Brain microvascular endothelial cell (primary cell): ENCODE data around the gene ADAMTSL3.

Source experiments
- DNase-seq: peaks from one replicate; pipeline ENCODE4 v3.0.0-alpha.2; 2020
- H3K27ac ChIP-seq: fragments of 250-450 bp; sonication (Bioruptor Pico); 2 replicates; pipeline ENCODE4 v1.5.1; 2020; ENCODE audit warnings: mild to moderate bottlenecking, moderate library complexity
- H3K27me3 ChIP-seq: fragments of 250-450 bp; sonication (Bioruptor Pico); replicated peaks from 2 replicates; pipeline ENCODE4 v1.5.1; 2020; ENCODE audit warnings: mild to moderate bottlenecking
- H3K36me3 ChIP-seq: fragments of 250-450 bp; sonication (Bioruptor Pico); replicated peaks from 2 replicates; pipeline ENCODE4 v1.5.1; 2020; ENCODE audit warnings: mild to moderate bottlenecking
- H3K4me3 ChIP-seq: 2 replicates; pipeline ENCODE4 v1.5.1; 2011; ENCODE audit warnings: low read depth, mild to moderate bottlenecking, control low read depth, low read length, moderate library complexity
- in situ Hi-C: cut with HindIII; loops from 2 replicates; pipeline ENCODE4 v1.10.0; 2017; ENCODE audit warnings: low sequenced_read_pairs, low pct_ligation_motif_present
- TF ChIP-seq, protein P1 (sequence below): IDR thresholded peaks from 2 replicates; pipeline ENCODE4 v1.5.1; 2011; ENCODE audit warnings: low read depth, mild to moderate bottlenecking, moderate library complexity, low read length, control low read depth, inconsistent platforms; ENCODE audit errors: missing control alignments

Gene ADAMTSL3

DNA sequence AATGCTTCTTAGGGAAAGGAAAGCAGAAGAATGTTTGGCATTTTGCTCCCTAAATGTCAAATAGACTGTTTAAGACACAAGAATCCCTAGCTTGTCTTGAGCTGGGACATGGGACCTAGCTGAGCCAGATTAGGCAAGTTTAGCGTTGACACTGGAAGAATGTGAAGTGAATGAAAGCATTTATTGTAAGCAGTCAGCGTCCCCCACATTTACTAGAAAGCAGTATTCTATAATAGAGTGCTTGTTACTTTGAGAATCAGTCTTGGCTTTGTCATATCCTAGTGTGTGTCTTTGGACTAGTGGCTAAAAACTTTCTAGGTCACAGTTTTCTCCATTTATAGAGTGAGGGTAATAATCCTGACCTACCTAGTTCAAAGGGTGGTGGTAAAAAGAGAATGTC is 161.6 kb downstream of the ADAMTSL3 start:
- DNase-seq, result no peak
- Histone ChIP-seq H3K27ac (no peak overlapping the region), H3K36me3 (no peaks in the 10 kb centered on the region), H3K27me3 (no peaks in the 10 kb centered on the region), H3K4me3 (no peak overlapping the region)
- TF ChIP-seq, protein P1, sequence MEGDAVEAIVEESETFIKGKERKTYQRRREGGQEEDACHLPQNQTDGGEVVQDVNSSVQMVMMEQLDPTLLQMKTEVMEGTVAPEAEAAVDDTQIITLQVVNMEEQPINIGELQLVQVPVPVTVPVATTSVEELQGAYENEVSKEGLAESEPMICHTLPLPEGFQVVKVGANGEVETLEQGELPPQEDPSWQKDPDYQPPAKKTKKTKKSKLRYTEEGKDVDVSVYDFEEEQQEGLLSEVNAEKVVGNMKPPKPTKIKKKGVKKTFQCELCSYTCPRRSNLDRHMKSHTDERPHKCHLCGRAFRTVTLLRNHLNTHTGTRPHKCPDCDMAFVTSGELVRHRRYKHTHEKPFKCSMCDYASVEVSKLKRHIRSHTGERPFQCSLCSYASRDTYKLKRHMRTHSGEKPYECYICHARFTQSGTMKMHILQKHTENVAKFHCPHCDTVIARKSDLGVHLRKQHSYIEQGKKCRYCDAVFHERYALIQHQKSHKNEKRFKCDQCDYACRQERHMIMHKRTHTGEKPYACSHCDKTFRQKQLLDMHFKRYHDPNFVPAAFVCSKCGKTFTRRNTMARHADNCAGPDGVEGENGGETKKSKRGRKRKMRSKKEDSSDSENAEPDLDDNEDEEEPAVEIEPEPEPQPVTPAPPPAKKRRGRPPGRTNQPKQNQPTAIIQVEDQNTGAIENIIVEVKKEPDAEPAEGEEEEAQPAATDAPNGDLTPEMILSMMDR, result no peak
- in situ Hi-C loops, result no loop called here

DNA sequence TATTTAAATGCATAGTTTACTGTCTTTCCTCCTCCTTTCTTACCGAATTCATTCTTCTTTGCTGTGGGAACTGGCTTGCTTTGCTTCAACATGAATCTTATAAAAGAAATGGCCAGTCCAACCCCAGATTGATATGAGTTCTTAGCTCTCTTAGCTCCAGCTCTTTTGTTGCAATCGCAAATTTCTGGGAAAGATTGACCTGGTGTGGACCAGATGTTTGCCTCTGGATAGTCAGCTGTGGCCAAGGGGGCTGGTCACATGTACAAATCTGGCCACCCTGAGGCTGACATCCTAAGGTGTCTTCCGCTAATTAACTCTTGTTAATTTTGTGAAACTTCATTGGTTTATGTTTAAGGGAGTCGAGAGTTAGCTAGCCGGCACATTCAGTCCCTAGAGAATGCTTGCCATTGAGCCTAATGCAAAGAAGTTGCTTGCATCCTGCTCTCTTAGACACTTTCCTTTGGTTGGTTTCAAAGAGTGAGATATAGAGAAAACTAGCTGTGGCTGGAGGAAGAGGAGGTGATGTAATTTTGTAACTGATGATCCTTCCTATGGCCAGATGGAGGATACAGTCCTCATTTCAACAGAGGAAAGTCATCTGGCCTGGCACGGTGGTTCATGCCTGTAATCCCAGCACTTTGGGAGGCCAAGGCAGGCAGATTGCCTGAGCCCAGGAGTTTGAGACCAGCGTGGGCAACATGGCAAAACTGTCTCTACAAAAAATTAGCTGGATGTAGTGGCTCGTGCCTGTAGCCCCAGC is 162.4 kb downstream of the ADAMTSL3 start:
- in situ Hi-C loops, result no loop called here
- Histone ChIP-seq H3K27ac (no peak overlapping the region), H3K36me3 (no peaks in the 10 kb centered on the region), H3K4me3 (no peak overlapping the region), H3K27me3 (no peaks in the 10 kb centered on the region)
- TF ChIP-seq, protein P1, result no peak
- DNase-seq, result no peak

DNA sequence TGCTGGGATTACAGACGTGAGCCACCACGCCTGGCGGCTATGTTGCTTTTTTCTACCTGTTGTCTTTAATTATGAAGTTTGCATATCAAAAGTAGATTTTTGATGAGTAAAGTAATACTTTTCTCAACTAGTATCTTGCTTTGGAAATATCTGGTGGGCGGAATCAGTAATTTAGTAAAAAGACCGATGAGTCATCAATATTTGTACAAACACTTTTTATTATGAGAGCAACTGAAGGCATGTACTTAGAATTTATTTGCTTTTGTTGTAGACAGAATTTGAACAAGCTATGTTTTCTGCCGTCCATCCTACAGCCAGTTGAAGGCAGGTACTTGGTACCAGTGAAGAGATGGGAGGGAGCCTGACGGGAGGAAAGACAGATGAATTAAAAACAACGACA is 164.7 kb downstream of the ADAMTSL3 start:
- Histone ChIP-seq H3K4me3 (no peak overlapping the region), H3K36me3 (no peaks in the 10 kb centered on the region), H3K27ac (no peak overlapping the region), H3K27me3 (no peaks in the 10 kb centered on the region)
- TF ChIP-seq, protein P1, result no peak
- in situ Hi-C loops, result no loop called here
- DNase-seq, result no peak

DNA sequence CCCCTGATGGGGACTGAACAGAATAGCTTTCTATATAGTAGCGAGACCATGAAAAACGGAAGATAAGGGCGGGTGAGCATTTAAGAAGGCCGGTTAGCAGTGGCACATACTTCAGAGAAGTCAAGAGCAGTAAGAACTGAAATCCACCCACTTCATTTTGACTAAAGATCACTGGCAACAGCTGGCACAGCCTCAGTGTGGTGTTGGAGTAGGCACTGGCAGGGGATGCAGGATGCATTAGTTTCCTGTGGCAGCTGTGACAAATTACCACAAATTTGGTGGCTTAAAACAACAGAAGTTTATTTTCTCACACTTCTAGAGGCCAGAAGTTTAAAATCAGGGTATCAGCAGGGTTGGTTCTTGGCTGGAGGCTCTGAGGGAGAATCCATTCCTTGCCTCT is 176.5 kb downstream of the ADAMTSL3 start:
- Histone ChIP-seq H3K27me3 (no peaks in the 10 kb centered on the region), H3K4me3 (no peak overlapping the region), H3K27ac (no peak overlapping the region), H3K36me3 (no peaks in the 10 kb centered on the region)
- in situ Hi-C loops, result no loop called here
- TF ChIP-seq, protein P1, result no peak
- DNase-seq, result no peak

DNA sequence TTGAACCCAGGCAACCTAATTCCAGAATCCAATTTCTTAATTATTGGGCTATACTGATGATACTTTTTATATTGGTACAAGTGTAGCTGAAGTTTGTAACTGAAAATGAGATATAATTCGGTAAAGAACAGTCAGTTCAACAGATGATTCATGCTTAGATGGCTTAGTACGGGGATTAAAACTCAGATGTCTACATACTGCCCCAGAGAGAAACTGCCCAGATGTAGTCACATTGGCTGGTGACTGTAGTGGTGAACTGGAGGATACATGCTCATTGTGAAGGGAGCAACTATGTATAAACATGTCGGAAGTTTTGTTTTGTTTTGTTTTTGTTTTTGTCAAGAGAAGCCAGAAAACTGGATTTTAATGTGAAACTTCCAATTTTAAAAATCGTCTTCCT is 179.6 kb downstream of the ADAMTSL3 start:
- Histone ChIP-seq H3K36me3 (no peaks in the 10 kb centered on the region), H3K27ac (no peak overlapping the region), H3K4me3 (no peak overlapping the region), H3K27me3 (no peaks in the 10 kb centered on the region)
- in situ Hi-C loops, result no loop called here
- DNase-seq, result no peak
- TF ChIP-seq, protein P1, result no peak

DNA sequence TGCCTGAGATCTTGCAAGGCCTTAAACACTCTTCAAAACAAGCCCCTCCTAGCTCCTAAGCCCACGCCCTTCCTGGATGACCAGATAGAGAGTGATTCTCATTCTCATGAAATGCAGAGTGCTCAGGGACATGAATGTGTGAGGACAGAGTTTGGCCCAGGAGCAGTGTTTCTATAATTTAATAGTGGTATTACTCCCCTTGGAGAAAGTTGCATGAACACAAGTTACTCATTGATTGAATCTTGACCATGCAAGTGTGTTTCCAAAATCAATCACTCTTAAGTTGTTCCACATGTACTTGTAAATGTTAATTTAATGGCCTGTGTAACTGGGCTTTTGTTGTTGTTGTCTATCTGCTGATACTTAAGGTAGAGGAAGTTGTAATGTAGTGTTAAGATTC is 181.6 kb downstream of the ADAMTSL3 start:
- no peak overlapping the region for H3K4me3 ChIP-seq
- H3K27ac ChIP-seq, result no peak overlapping the region
- no peaks in the 10 kb centered on the region for H3K36me3 ChIP-seq
- DNase-seq, result no peak
- in situ Hi-C loops, result no loop called here
- H3K27me3 ChIP-seq, result no peaks in the 10 kb centered on the region
- TF ChIP-seq, protein P1, result no peak
